ENCODE results near the gene PLS1. TPM values are rescaled to one million over a fixed set of nuclear protein-coding genes. Genes with fewer than 3 reads are reported as not detected.
"Not testable (repeated sequence)": the region's sequence is repeated elsewhere in the genome, so short reads cannot be mapped to it uniquely, and the experiment has no call there.

Gene PLS1
- total and polyA plus RNA-seq, 2 experiments from 2014 or later: 0.54 to 0.58 TPM

- TF ChIP-seq EZH2phosphoT487 (IDR thresholded peaks at IDR 0.05; ENCODE audit: insufficient read depth, low read depth) (no peak), EZH2 (IDR thresholded peaks at IDR 0.05; ENCODE audit: insufficient read depth, poor library complexity, severe bottlenecking) (no peak)
- no peak for DNase-seq
- Histone ChIP-seq H3K4me1 (ENCODE audit: insufficient read depth) (0 out of 2 replicates have a peak, but pooled peaks cover 4% of the 10 kb centered on the region), H2AFZ (no peak overlapping the region), H3K79me2 (ENCODE audit: insufficient read depth) (peaks cover 24% of the 10 kb centered on the region), H3K9me3 (ENCODE audit: low read depth) (no peaks in the 10 kb centered on the region), H3K4me2 (ENCODE audit: unreplicated experiment) (no peak overlapping the region), H3F3A (ENCODE audit: insufficient read depth) (no peaks in the 10 kb centered on the region), H3K27me3 (replicated peaks; ENCODE audit: insufficient read depth) (no peaks in the 10 kb centered on the region), H3K9me2 (ENCODE audit: insufficient read depth) (no peaks in the 10 kb centered on the region), H3K9ac (no peak overlapping the region), H3K4me3 (no peak overlapping the region), H3K27ac (no peak overlapping the region), H4K20me1 (ENCODE audit: insufficient read depth) (no peaks in the 10 kb centered on the region), H3K36me3 (ENCODE audit: low read depth) (no peaks in the 10 kb centered on the region)
- 97 to 100% methylated on average over 2 of the region's 2 CpGs for WGBS, 2 experiments (ENCODE audit: low coverage in 1 of 2, low lambda C conversion rate in 2 of 2, missing lambda C conversion rate in 2 of 2)
- in situ Hi-C loops (cut with MboI): no loop called here
Measured at GRCh38 chr3:142734834-142735233, 138.6 kb downstream of the PLS1 start.

- in situ Hi-C loops (cut with MboI): no loop called here
- DNase-seq: no peak
Measured at GRCh38 chr3:142735462-142735861, 139.3 kb downstream of the PLS1 start.

GRCh38 chr3:142738396-142738795 is 142.2 kb downstream of the PLS1 start:
- TF ChIP-seq EZH2phosphoT487 (IDR thresholded peaks at IDR 0.05; ENCODE audit: insufficient read depth, low read depth): no peak
- TF ChIP-seq EZH2 (IDR thresholded peaks at IDR 0.05; ENCODE audit: insufficient read depth, poor library complexity, severe bottlenecking): no peak
- Histone ChIP-seq H3F3A (ENCODE audit: insufficient read depth) (no peaks in the 10 kb centered on the region), H4K20me1 (ENCODE audit: insufficient read depth) (no peaks in the 10 kb centered on the region), H3K4me3 (no peak overlapping the region), H3K27ac (no peak overlapping the region), H3K27me3 (replicated peaks; ENCODE audit: insufficient read depth) (no peaks in the 10 kb centered on the region), H3K4me1 (ENCODE audit: insufficient read depth) (0 out of 2 replicates have a peak, but pooled peaks cover 4% of the 10 kb centered on the region), H3K9me3 (ENCODE audit: low read depth) (no peaks in the 10 kb centered on the region), H3K9me2 (ENCODE audit: insufficient read depth) (no peaks in the 10 kb centered on the region), H3K4me2 (ENCODE audit: unreplicated experiment) (no peak overlapping the region), H3K79me2 (ENCODE audit: insufficient read depth) (peaks cover 6% of the 10 kb centered on the region; the same call in 1 of the 2 replicates), H2AFZ (no peak overlapping the region), H3K36me3 (ENCODE audit: low read depth) (no peaks in the 10 kb centered on the region), H3K9ac (no peak overlapping the region)
- in situ Hi-C loops (cut with MboI): no loop called here
- no peak for DNase-seq

More at GRCh38 chr3:142735462-142735861, 139.3 kb downstream of the PLS1 start:
- H3K9me3 ChIP-seq (ENCODE audit: low read depth): no peaks in the 10 kb centered on the region
- H3K4me1 ChIP-seq (ENCODE audit: insufficient read depth): 0 out of 2 replicates have a peak, but pooled peaks cover 4% of the 10 kb centered on the region
- H3K27me3 ChIP-seq (replicated peaks; ENCODE audit: insufficient read depth): no peaks in the 10 kb centered on the region
- H2AFZ ChIP-seq: no peak overlapping the region
- H3K9me2 ChIP-seq (ENCODE audit: insufficient read depth): no peaks in the 10 kb centered on the region
- no peak overlapping the region for H3K9ac ChIP-seq
- no peak overlapping the region for H3K27ac ChIP-seq
- H3K36me3 ChIP-seq (ENCODE audit: low read depth): no peaks in the 10 kb centered on the region
- no peaks in the 10 kb centered on the region for H3F3A ChIP-seq (ENCODE audit: insufficient read depth)
- no peak overlapping the region for H3K4me3 ChIP-seq
- H4K20me1 ChIP-seq (ENCODE audit: insufficient read depth): no peaks in the 10 kb centered on the region
- no peak for TF ChIP-seq EZH2 (IDR thresholded peaks at IDR 0.05; ENCODE audit: insufficient read depth, poor library complexity, severe bottlenecking)
- no peak for TF ChIP-seq EZH2phosphoT487 (IDR thresholded peaks at IDR 0.05; ENCODE audit: insufficient read depth, low read depth)
- H3K4me2 ChIP-seq (ENCODE audit: unreplicated experiment): no peak overlapping the region
- peaks cover 24% of the 10 kb centered on the region for H3K79me2 ChIP-seq (ENCODE audit: insufficient read depth)

GRCh38 chr3:142746646-142747045 is 150.5 kb downstream of the PLS1 start:
- Histone ChIP-seq H3K36me3 (ENCODE audit: low read depth) (peaks cover 25% of the 10 kb centered on the region), H3K9ac (no peak overlapping the region), H3K27ac (no peak overlapping the region), H2AFZ (no peak overlapping the region), H3F3A (ENCODE audit: insufficient read depth) (no peaks in the 10 kb centered on the region), H3K4me2 (ENCODE audit: unreplicated experiment) (no peak overlapping the region), H4K20me1 (ENCODE audit: insufficient read depth) (no peaks in the 10 kb centered on the region), H3K9me3 (ENCODE audit: low read depth) (no peaks in the 10 kb centered on the region), H3K79me2 (ENCODE audit: insufficient read depth) (no peaks in the 10 kb centered on the region), H3K27me3 (replicated peaks; ENCODE audit: insufficient read depth) (no peaks in the 10 kb centered on the region), H3K4me1 (ENCODE audit: insufficient read depth) (no peaks in the 10 kb centered on the region), H3K4me3 (no peak overlapping the region), H3K9me2 (ENCODE audit: insufficient read depth) (no peaks in the 10 kb centered on the region)
- in situ Hi-C loops (cut with MboI): no loop called here
- TF ChIP-seq EZH2phosphoT487 (IDR thresholded peaks at IDR 0.05; ENCODE audit: insufficient read depth, low read depth): no peak
- no peak for TF ChIP-seq EZH2 (IDR thresholded peaks at IDR 0.05; ENCODE audit: insufficient read depth, poor library complexity, severe bottlenecking)
- 90% methylated on average over 7 of the region's 7 CpGs for WGBS, 2 experiments (ENCODE audit: low coverage in 1 of 2, low lambda C conversion rate in 2 of 2, missing lambda C conversion rate in 2 of 2)
- no peak for DNase-seq

- DNase-seq; H3K4me1 ChIP-seq (ENCODE audit: insufficient read depth); H3K9me3 ChIP-seq (ENCODE audit: low read depth); H4K20me1 ChIP-seq (ENCODE audit: insufficient read depth); in situ Hi-C loops (cut with MboI); H2AFZ ChIP-seq; H3K79me2 ChIP-seq (ENCODE audit: insufficient read depth); H3K9ac ChIP-seq; H3K27me3 ChIP-seq (replicated peaks; ENCODE audit: insufficient read depth); H3K4me2 ChIP-seq (ENCODE audit: unreplicated experiment); H3K27ac ChIP-seq; H3K9me2 ChIP-seq (ENCODE audit: insufficient read depth); H3F3A ChIP-seq (ENCODE audit: insufficient read depth); H3K4me3 ChIP-seq: not testable (repeated sequence)
- WGBS, 2 experiments (ENCODE audit: low coverage in 1 of 2, low lambda C conversion rate in 2 of 2, missing lambda C conversion rate in 2 of 2): 96 to 100% methylated on average over 4 of the region's 4 CpGs
- H3K36me3 ChIP-seq (ENCODE audit: low read depth): peaks cover 25% of the 10 kb centered on the region
Measured at GRCh38 chr3:142750531-142750930, 154.3 kb downstream of the PLS1 start.

GRCh38 chr3:142752605-142753004 is 156.4 kb downstream of the PLS1 start:
- H3K4me3 ChIP-seq; H3K9me2 ChIP-seq (ENCODE audit: insufficient read depth); in situ Hi-C loops (cut with MboI); DNase-seq; H3K27ac ChIP-seq; H3F3A ChIP-seq (ENCODE audit: insufficient read depth); H3K4me1 ChIP-seq (ENCODE audit: insufficient read depth); H3K4me2 ChIP-seq (ENCODE audit: unreplicated experiment); H3K79me2 ChIP-seq (ENCODE audit: insufficient read depth); H3K27me3 ChIP-seq (replicated peaks; ENCODE audit: insufficient read depth); H2AFZ ChIP-seq; H4K20me1 ChIP-seq (ENCODE audit: insufficient read depth); H3K9ac ChIP-seq; H3K9me3 ChIP-seq (ENCODE audit: low read depth): not testable (repeated sequence)
- H3K36me3 ChIP-seq (ENCODE audit: low read depth): peaks cover 25% of the 10 kb centered on the region
- WGBS, 2 experiments (ENCODE audit: low coverage in 1 of 2, low lambda C conversion rate in 2 of 2, missing lambda C conversion rate in 2 of 2): 63 to 66% methylated on average over 4 of the region's 4 CpGs
